Liver (tissue), 3 donors: ENCODE data around the gene KLF4.

Experiments
- EGR1 ChIP-seq, 2 donors: IDR thresholded peaks; 2 replicates each; pipeline ENCODE4 v1.6.1; 2016 to 2018; ENCODE audit warnings: antibody characterized with exemption in 2 of 2, low read depth in 2 of 2
- JUND ChIP-seq, 2 donors: IDR thresholded peaks; 2 replicates each; pipeline ENCODE4 v1.6.1; 2016; ENCODE audit warnings: antibody characterized with exemption in 2 of 2
- YY1 ChIP-seq: IDR thresholded peaks from 2 replicates; pipeline ENCODE4 v1.6.1; 2016; ENCODE audit warnings: antibody characterized with exemption, mild to moderate bottlenecking
- TF ChIP-seq, protein P1 (sequence below): fragments of 150-350 bp; IDR thresholded peaks from 2 replicates; pipeline ENCODE4 v1.5.1; 2017; ENCODE audit warnings: improper control_type of control experiment, low read depth, low read length; ENCODE audit not compliant: missing input control
- TF ChIP-seq, protein P2 (sequence below): IDR thresholded peaks from 2 replicates; pipeline ENCODE4 v1.6.1; 2016; ENCODE audit warnings: antibody characterized with exemption, mild to moderate bottlenecking
- TF ChIP-seq, protein P3 (sequence below): IDR thresholded peaks from 2 replicates; pipeline ENCODE4 v1.6.1; 2016; ENCODE audit warnings: antibody characterized with exemption
- TF ChIP-seq, protein P4 (sequence below): IDR thresholded peaks from 2 replicates; pipeline ENCODE4 v1.6.1; 2016; ENCODE audit warnings: antibody characterized with exemption
- donor health status: healthy.
- donor health status: healthy.

DNA sequence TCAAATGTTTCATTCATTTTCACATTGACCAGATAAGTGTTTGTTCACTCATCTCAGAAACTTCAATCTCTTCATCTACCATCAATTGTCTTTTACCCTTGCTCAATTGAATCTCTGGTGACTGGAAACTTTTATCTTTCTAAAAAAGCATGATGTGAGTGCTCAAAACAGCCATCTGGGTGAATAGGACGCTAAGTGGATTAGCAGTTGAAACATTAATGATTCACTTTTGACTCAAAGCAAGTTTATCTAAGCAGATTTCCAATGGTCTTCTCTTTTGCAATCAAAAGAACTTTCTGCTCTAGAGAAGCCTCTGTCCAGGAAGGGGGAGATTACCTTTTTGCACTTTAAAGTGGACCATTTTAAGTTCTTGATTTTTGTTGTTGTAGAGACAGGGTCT, 22.2 kb downstream of the KLF4 start:
- TF ChIP-seq, protein P1, sequence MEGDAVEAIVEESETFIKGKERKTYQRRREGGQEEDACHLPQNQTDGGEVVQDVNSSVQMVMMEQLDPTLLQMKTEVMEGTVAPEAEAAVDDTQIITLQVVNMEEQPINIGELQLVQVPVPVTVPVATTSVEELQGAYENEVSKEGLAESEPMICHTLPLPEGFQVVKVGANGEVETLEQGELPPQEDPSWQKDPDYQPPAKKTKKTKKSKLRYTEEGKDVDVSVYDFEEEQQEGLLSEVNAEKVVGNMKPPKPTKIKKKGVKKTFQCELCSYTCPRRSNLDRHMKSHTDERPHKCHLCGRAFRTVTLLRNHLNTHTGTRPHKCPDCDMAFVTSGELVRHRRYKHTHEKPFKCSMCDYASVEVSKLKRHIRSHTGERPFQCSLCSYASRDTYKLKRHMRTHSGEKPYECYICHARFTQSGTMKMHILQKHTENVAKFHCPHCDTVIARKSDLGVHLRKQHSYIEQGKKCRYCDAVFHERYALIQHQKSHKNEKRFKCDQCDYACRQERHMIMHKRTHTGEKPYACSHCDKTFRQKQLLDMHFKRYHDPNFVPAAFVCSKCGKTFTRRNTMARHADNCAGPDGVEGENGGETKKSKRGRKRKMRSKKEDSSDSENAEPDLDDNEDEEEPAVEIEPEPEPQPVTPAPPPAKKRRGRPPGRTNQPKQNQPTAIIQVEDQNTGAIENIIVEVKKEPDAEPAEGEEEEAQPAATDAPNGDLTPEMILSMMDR = no peak
- TF ChIP-seq JUND (IDR thresholded peaks at IDR 0.05) = no peak
- TF ChIP-seq, protein P2, sequence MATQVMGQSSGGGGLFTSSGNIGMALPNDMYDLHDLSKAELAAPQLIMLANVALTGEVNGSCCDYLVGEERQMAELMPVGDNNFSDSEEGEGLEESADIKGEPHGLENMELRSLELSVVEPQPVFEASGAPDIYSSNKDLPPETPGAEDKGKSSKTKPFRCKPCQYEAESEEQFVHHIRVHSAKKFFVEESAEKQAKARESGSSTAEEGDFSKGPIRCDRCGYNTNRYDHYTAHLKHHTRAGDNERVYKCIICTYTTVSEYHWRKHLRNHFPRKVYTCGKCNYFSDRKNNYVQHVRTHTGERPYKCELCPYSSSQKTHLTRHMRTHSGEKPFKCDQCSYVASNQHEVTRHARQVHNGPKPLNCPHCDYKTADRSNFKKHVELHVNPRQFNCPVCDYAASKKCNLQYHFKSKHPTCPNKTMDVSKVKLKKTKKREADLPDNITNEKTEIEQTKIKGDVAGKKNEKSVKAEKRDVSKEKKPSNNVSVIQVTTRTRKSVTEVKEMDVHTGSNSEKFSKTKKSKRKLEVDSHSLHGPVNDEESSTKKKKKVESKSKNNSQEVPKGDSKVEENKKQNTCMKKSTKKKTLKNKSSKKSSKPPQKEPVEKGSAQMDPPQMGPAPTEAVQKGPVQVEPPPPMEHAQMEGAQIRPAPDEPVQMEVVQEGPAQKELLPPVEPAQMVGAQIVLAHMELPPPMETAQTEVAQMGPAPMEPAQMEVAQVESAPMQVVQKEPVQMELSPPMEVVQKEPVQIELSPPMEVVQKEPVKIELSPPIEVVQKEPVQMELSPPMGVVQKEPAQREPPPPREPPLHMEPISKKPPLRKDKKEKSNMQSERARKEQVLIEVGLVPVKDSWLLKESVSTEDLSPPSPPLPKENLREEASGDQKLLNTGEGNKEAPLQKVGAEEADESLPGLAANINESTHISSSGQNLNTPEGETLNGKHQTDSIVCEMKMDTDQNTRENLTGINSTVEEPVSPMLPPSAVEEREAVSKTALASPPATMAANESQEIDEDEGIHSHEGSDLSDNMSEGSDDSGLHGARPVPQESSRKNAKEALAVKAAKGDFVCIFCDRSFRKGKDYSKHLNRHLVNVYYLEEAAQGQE = no peak
- TF ChIP-seq EGR1 (IDR thresholded peaks at IDR 0.05; ENCODE audit: low read depth in 2 of 2) = no peak
- TF ChIP-seq, protein P3, sequence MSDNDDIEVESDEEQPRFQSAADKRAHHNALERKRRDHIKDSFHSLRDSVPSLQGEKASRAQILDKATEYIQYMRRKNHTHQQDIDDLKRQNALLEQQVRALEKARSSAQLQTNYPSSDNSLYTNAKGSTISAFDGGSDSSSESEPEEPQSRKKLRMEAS = no peak
- TF ChIP-seq, protein P4, sequence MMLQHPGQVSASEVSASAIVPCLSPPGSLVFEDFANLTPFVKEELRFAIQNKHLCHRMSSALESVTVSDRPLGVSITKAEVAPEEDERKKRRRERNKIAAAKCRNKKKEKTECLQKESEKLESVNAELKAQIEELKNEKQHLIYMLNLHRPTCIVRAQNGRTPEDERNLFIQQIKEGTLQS = no peak
- no peak for TF ChIP-seq YY1
